IMR-90 (cell line): ENCODE data around the gene TAC4. TPM values are rescaled to one million over a fixed set of nuclear protein-coding genes. Genes with fewer than 3 reads are reported as not detected.
A peak's percentile ranks its signal among the peaks of the same experiment; 100 is the strongest.

Experiments
- ATAC-seq: fragments of 200-7000 bp; cut with Tn5 transposase; 2 replicates; pipeline ENCODE4 v1.9.1; 2020; ENCODE audit warnings: low read depth, mild to moderate bottlenecking, moderate library complexity
- BruUV-seq: library from RNA; stranded (reverse); fragments of 400-500 nt; replicated peaks from 2 replicates; lab custom pipeline; 2021; lab: Mats Ljungman, UMichigan
- CTCF ChIA-PET: fragments of 300-600 bp; formaldehyde crosslinking; extraction: SDS; loops from one replicate; lab custom pipeline; 2021; ENCODE audit warnings: antibody characterized with exemption; lab: Yijun Ruan, JAX
- POLR2A ChIA-PET: fragments of 300-600 bp; sonication (Branson Sonifier 250); formaldehyde crosslinking; loops from one replicate; lab custom pipeline; 2022; ENCODE audit warnings: antibody characterized with exemption; ENCODE audit not compliant: unreplicated experiment; lab: Charles Lee
- DNase-seq: peaks from one replicate; pipeline ENCODE4 v3.0.0; 2013
- H2AFZ ChIP-seq: replicated peaks from 2 replicates; pipeline ENCODE3; 2013; ENCODE audit warnings: low read length, mild to moderate bottlenecking; ENCODE audit not compliant: poor library complexity
- H2AK5ac ChIP-seq: 2 replicates; pipeline ENCODE4 v1.6.1; 2013; ENCODE audit warnings: low read depth, low read length, inconsistent platforms
- H2AK9ac ChIP-seq: replicated peaks from 2 replicates; pipeline ENCODE3; 2013; ENCODE audit warnings: mild to moderate bottlenecking, low read depth, low read length, moderate library complexity; ENCODE audit not compliant: poor library complexity
- H2BK120ac ChIP-seq: 2 replicates; pipeline ENCODE4 v1.6.1; 2013; ENCODE audit warnings: low read depth, low read length, inconsistent platforms
- H2BK15ac ChIP-seq: 3 replicates; pipeline ENCODE4 v1.6.1; 2013; ENCODE audit warnings: low read depth, low read length, inconsistent platforms
- H2BK20ac ChIP-seq: 2 replicates; pipeline ENCODE4 v1.6.1; 2013; ENCODE audit warnings: low read depth, mild to moderate bottlenecking, inconsistent platforms, low read length, moderate library complexity
- H2BK5ac ChIP-seq: 2 replicates; pipeline ENCODE4 v1.6.1; 2013; ENCODE audit warnings: mild to moderate bottlenecking, low read depth, low read length, inconsistent platforms; ENCODE audit not compliant: poor library complexity, severe bottlenecking
- H3K14ac ChIP-seq: replicated peaks from 2 replicates; pipeline ENCODE4 v1.6.1; 2013; ENCODE audit warnings: low read depth, low read length, inconsistent platforms
- H3K18ac ChIP-seq: 2 replicates; pipeline ENCODE4 v1.6.1; 2013; ENCODE audit warnings: low read depth, low read length, control low read depth
- H3K23ac ChIP-seq: 2 replicates; pipeline ENCODE4 v1.6.1; 2013; ENCODE audit warnings: low read depth, low read length, inconsistent platforms
- H3K27ac ChIP-seq: 2 replicates; pipeline ENCODE4 v1.5.1; 2013; ENCODE audit warnings: mild to moderate bottlenecking, control low read depth, low read length; ENCODE audit not compliant: insufficient read depth
- H3K27me3 ChIP-seq: 2 replicates; pipeline ENCODE4 v1.6.1; 2013; ENCODE audit warnings: low read length; ENCODE audit not compliant: control insufficient read depth, insufficient read depth
- H3K36me3 ChIP-seq: 2 replicates; pipeline ENCODE4 v1.6.1; 2013; ENCODE audit warnings: low read length, mixed read lengths; ENCODE audit not compliant: control insufficient read depth, insufficient read depth
- H3K4ac ChIP-seq: 2 replicates; pipeline ENCODE4 v1.6.1; 2013; ENCODE audit warnings: low read depth, low read length, inconsistent platforms
- H3K4me1 ChIP-seq: 2 replicates; pipeline ENCODE4 v1.6.1; 2013; ENCODE audit warnings: low read length, mixed read lengths; ENCODE audit not compliant: control insufficient read depth, insufficient read depth
- H3K4me2 ChIP-seq: 2 replicates; pipeline ENCODE4 v1.6.1; 2013; ENCODE audit warnings: low read depth, mild to moderate bottlenecking, control low read depth, low read length, moderate library complexity
- H3K4me3 ChIP-seq: 2 replicates; pipeline ENCODE4 v1.5.1; 2013; ENCODE audit warnings: low read depth, mild to moderate bottlenecking, control low read depth, low read length, moderate library complexity; ENCODE audit not compliant: insufficient read depth
- H3K56ac ChIP-seq: 2 replicates; pipeline ENCODE4 v1.6.1; 2013; ENCODE audit warnings: low read length, inconsistent platforms; ENCODE audit not compliant: insufficient read depth; ENCODE audit errors: extremely low read depth
- H3K79me1 ChIP-seq, 2 experiments: 2 replicates each; pipeline ENCODE4 v1.6.1; 2013; ENCODE audit warnings: low read length in 2 of 2, inconsistent platforms in 1 of 2, low read depth in 1 of 2
- H3K9ac ChIP-seq: 2 replicates; pipeline ENCODE4 v1.6.1; 2013; ENCODE audit warnings: low read depth, low read length, control low read depth
- H3K9me1 ChIP-seq: 2 replicates; pipeline ENCODE4 v1.6.1; 2013; ENCODE audit warnings: low read length, inconsistent platforms; ENCODE audit not compliant: insufficient read depth
- H3K9me3 ChIP-seq: 2 replicates; pipeline ENCODE4 v1.6.1; 2013; ENCODE audit warnings: low read length; ENCODE audit not compliant: control insufficient read depth, insufficient read depth
- H4K20me1 ChIP-seq: 2 replicates; pipeline ENCODE4 v1.6.1; 2013; ENCODE audit warnings: low read length, inconsistent platforms; ENCODE audit not compliant: insufficient read depth
- H4K5ac ChIP-seq: 2 replicates; pipeline ENCODE4 v1.6.1; 2013; ENCODE audit warnings: mild to moderate bottlenecking, low read depth, low read length, control low read depth
- H4K8ac ChIP-seq, 2 experiments: 2 replicates each; pipeline ENCODE4 v1.6.1; 2013; ENCODE audit warnings: low read depth in 2 of 2, low read length in 2 of 2, control low read depth in 1 of 2, inconsistent platforms in 1 of 2
- H4K91ac ChIP-seq: 2 replicates; pipeline ENCODE4 v1.6.1; 2013; ENCODE audit warnings: low read depth, low read length, inconsistent platforms; ENCODE audit not compliant: insufficient read depth
- BHLHE40 ChIP-seq: fragments of 150-350 bp; IDR thresholded peaks from 2 replicates; pipeline ENCODE4 v1.6.1; 2016; ENCODE audit warnings: mild to moderate bottlenecking, low read depth, low read length
- CEBPB ChIP-seq: IDR thresholded peaks from 2 replicates; pipeline ENCODE4 v1.6.1; 2012; ENCODE audit warnings: low read depth, low read length, improper control_type of control experiment
- CHD1 ChIP-seq: IDR thresholded peaks from 2 replicates; pipeline ENCODE4 v1.6.1; 2012; ENCODE audit warnings: low read depth, low read length, improper control_type of control experiment
- FOS ChIP-seq: fragments of 150-350 bp; IDR thresholded peaks from 2 replicates; pipeline ENCODE4 v1.6.1; 2016; ENCODE audit warnings: low read depth, low read length
- MAZ ChIP-seq: IDR thresholded peaks from 2 replicates; pipeline ENCODE4 v1.6.1; 2012; ENCODE audit warnings: low read depth, mild to moderate bottlenecking, low read length, improper control_type of control experiment, moderate library complexity, borderline replicate concordance
- MXI1 ChIP-seq: IDR thresholded peaks from 2 replicates; pipeline ENCODE4 v1.6.1; 2012; ENCODE audit warnings: low read depth, mild to moderate bottlenecking, low read length, moderate library complexity, borderline replicate concordance
- NFE2L2 ChIP-seq: fragments of 150-350 bp; IDR thresholded peaks from 2 replicates; pipeline ENCODE4 v1.6.1; 2016; ENCODE audit warnings: low read depth, mild to moderate bottlenecking, low read length
- POLR2A ChIP-seq: IDR thresholded peaks from 2 replicates; pipeline ENCODE4 v1.6.1; 2012; ENCODE audit warnings: mild to moderate bottlenecking, low read depth, low read length
- RAD21 ChIP-seq: IDR thresholded peaks from 2 replicates; pipeline ENCODE4 v1.6.1; 2012; ENCODE audit warnings: low read length, improper control_type of control experiment
- RCOR1 ChIP-seq: IDR thresholded peaks from 2 replicates; pipeline ENCODE4 v1.6.1; 2012; ENCODE audit warnings: mild to moderate bottlenecking, low read length, improper control_type of control experiment; ENCODE audit not compliant: insufficient replicate concordance
- RFX5 ChIP-seq: IDR thresholded peaks from 2 replicates; pipeline ENCODE4 v1.8.0; 2012; ENCODE audit warnings: low read depth, mild to moderate bottlenecking, low read length, moderate library complexity
- WGBS, 2 experiments: methylation state at CpG; one replicate each; pipeline versions ENCODE4 v1.1.5 to v1.1.7; 2013; ENCODE audit warnings: missing lambda C conversion rate in 2 of 2; ENCODE audit not compliant: insufficient read length in 1 of 2; ENCODE audit errors: extremely low coverage in 2 of 2; 5-methylcytosine and 5-hydroxymethylcytosine counted together
- dilution Hi-C: fragments of 300-500 bp; cut with HindIII; formaldehyde crosslinking; loops from one replicate; pipeline ENCODE4 v1.14.3; 2018; ENCODE audit warnings: low sequenced_read_pairs; ENCODE audit not compliant: unreplicated experiment
- in situ Hi-C: fragments of 300-500 bp; cut with MboI; formaldehyde crosslinking; loops from 3 replicates; pipeline ENCODE4 v1.14.3; 2019; ENCODE audit warnings: low sequenced_read_pairs, inconsistent platforms, mixed read lengths
- intact Hi-C: fragments of 100-400 bp; cut with micrococcal nuclease; formaldehyde crosslinking; loops from 2 replicates; pipeline ENCODE4 v1.10.0; 2022
- polyA plus RNA-seq, 3 experiments: library from polyadenylated mRNA; depleted of rRNA; stranded (reverse); fragments of >200 nt; gene quantifications; 2 replicates each; pipeline ENCODE4 v1.2.3, GENCODE V29; 2012; ENCODE audit warnings: low replicate concordance in 1 of 3
- total RNA-seq: library from RNA; depleted of rRNA; stranded (reverse); fragments of >200 nt; gene quantifications from 2 replicates; pipeline ENCODE4 v1.2.3, GENCODE V29; 2012
- TF ChIP-seq, protein P1 (sequence below): conservative IDR thresholded peaks from 2 replicates; pipeline ENCODE4 v1.5.1; 2012; ENCODE audit warnings: mild to moderate bottlenecking, low read depth, low read length, improper control_type of control experiment
- TF ChIP-seq, protein P2 (sequence below): fragments of 150-350 bp; IDR thresholded peaks from 2 replicates; pipeline ENCODE4 v1.6.1; 2016; ENCODE audit warnings: low read depth, mild to moderate bottlenecking, low read length, moderate library complexity, borderline replicate concordance
- TF ChIP-seq, protein P3 (sequence below): fragments of 150-350 bp; IDR thresholded peaks from 2 replicates; pipeline ENCODE4 v1.6.1; 2017; ENCODE audit warnings: mild to moderate bottlenecking, antibody characterized with exemption, low read length, low read depth

The TAC4 gene
- total and polyA plus RNA-seq, 2 of the 4 experiments (the other 2 are of a cell fraction), result not detected

DNA sequence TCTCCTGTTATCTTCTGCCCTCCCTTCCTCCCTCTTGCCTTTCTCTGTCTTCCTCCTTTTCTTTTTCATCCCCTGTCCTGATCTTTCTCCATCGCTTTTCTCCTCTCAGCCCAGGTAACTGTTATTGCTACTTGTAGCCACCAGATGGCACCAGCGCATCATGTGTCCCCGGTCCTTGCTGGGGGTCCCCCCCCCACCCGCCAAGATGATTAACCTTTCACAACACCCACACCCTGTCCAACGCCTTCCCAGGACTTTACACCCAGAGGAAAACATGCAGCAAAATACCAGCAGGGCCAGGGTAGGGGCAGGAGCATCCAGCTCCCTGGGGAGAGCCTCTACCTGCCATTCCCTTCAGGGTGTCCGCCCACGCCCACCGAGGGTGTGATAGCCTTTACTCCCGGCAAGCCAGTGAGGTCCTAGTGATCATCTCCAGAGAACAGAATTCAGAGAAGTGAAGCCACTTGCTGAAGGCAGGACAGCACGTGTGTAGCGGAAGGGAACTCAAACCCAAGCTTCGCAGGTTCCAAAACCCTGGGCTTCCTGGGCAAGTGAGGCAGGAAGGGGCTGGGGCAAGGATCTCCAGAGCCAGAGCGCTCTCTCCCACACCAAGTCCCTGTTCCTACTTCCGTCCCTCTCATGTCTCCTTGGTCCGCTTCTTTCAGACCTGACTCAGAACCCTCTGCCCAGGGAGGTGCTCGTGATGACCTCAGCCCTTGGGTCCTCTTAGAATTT, 13.4 kb upstream of the TAC4 start:
- Histone ChIP-seq H3K79me1 (no peaks in the 10 kb centered on the region), H2BK15ac (no peak overlapping the region), H3K9ac (no peak overlapping the region), H3K4me1 (peaks cover 3% of the 10 kb centered on the region; the same call in 1 of the 2 replicates), H3K18ac (no peak overlapping the region), H3K36me3 (no peaks in the 10 kb centered on the region), H3K4ac (no peak overlapping the region), H3K9me3 (no peaks in the 10 kb centered on the region), H2AFZ (no peak overlapping the region), H4K91ac (no peak overlapping the region), H3K4me3 (no peak overlapping the region), H2AK5ac (no peak overlapping the region), H3K4me2 (no peak overlapping the region), H3K23ac (no peak overlapping the region), H2AK9ac (peak overlapping the region; percentile 43), H3K9me1 (no peaks in the 10 kb centered on the region), H3K27me3 (peaks cover 41% of the 10 kb centered on the region), H4K8ac (no peak overlapping the region), H2BK20ac (no peak overlapping the region), H2BK5ac (no peak overlapping the region), H3K56ac (no peak overlapping the region), H4K20me1 (peaks cover 14% of the 10 kb centered on the region), H3K27ac (no peak overlapping the region), H4K5ac (no peak overlapping the region), H3K14ac (no peak overlapping the region), H2BK120ac (no peak overlapping the region)
- POLR2A ChIA-PET, result no interaction called here
- in situ Hi-C loops, result loop anchor here (5.0 kb wide), 2 partner anchors 136 to 226 kb away; partner anchors contain the start of gene DLX3
- ATAC-seq (peak; percentile 74), DNase-seq (peak; percentile 27)
- dilution Hi-C loops, result no loop called here
- WGBS, 2 experiments, result 37% methylated on average over 6 of the region's 16 CpGs; no CpG with 5 or more reads in 1 of the 2 experiments
- no TSS peak for BruUV-seq
- intact Hi-C loops, result loop anchor here (1.0 kb wide), 2 partner anchors 137 to 226 kb away; no protein-coding TSS in a partner anchor
- CTCF ChIA-PET, result interaction anchor here (1.1 to 1.4 kb wide), 3 partner anchors 135 to 137 kb away, joined by 3 to 7 read pairs (median 3); no protein-coding TSS in a partner anchor
- TF ChIP-seq CHD1 (no peak), FOS (no peak), MAZ (peak; percentile 45; the same call in 1 of the 2 replicates), RAD21 (peak; percentile 94), RFX5 (no peak), RCOR1 (no peak), CEBPB (no peak), POLR2A (no peak), MXI1 (no peak), NFE2L2 (no peak), BHLHE40 (no peak)
- TF ChIP-seq, protein P1, sequence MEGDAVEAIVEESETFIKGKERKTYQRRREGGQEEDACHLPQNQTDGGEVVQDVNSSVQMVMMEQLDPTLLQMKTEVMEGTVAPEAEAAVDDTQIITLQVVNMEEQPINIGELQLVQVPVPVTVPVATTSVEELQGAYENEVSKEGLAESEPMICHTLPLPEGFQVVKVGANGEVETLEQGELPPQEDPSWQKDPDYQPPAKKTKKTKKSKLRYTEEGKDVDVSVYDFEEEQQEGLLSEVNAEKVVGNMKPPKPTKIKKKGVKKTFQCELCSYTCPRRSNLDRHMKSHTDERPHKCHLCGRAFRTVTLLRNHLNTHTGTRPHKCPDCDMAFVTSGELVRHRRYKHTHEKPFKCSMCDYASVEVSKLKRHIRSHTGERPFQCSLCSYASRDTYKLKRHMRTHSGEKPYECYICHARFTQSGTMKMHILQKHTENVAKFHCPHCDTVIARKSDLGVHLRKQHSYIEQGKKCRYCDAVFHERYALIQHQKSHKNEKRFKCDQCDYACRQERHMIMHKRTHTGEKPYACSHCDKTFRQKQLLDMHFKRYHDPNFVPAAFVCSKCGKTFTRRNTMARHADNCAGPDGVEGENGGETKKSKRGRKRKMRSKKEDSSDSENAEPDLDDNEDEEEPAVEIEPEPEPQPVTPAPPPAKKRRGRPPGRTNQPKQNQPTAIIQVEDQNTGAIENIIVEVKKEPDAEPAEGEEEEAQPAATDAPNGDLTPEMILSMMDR, result peak; percentile 93
- TF ChIP-seq, protein P2, sequence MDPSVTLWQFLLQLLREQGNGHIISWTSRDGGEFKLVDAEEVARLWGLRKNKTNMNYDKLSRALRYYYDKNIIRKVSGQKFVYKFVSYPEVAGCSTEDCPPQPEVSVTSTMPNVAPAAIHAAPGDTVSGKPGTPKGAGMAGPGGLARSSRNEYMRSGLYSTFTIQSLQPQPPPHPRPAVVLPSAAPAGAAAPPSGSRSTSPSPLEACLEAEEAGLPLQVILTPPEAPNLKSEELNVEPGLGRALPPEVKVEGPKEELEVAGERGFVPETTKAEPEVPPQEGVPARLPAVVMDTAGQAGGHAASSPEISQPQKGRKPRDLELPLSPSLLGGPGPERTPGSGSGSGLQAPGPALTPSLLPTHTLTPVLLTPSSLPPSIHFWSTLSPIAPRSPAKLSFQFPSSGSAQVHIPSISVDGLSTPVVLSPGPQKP, result no peak
- TF ChIP-seq, protein P3, sequence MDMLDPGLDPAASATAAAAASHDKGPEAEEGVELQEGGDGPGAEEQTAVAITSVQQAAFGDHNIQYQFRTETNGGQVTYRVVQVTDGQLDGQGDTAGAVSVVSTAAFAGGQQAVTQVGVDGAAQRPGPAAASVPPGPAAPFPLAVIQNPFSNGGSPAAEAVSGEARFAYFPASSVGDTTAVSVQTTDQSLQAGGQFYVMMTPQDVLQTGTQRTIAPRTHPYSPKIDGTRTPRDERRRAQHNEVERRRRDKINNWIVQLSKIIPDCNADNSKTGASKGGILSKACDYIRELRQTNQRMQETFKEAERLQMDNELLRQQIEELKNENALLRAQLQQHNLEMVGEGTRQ, result no peak
